Parathyroid adenoma (tissue), 2 donors: ENCODE measurements around the gene ZNF440.
"Not testable (repeated sequence)": the region's sequence is repeated elsewhere in the genome, so short reads cannot be mapped to it uniquely, and the experiment has no call there.

Experiments
- H2AFZ ChIP-seq: fragments of 300-600 bp; sonication (generic); one replicate; pipeline ENCODE4 v1.7.0; 2017; ENCODE audit warnings: antibody characterized with exemption, mild to moderate bottlenecking
- H3K27ac ChIP-seq: fragments of 300-600 bp; sonication (generic); one replicate; pipeline ENCODE4 v1.7.0; 2017
- H3K27me3 ChIP-seq: fragments of 300-600 bp; sonication (generic); one replicate; pipeline ENCODE4 v1.7.0; 2017; ENCODE audit warnings: low read length; ENCODE audit not compliant: control insufficient read depth, insufficient read depth
- H3K36me3 ChIP-seq: fragments of 300-600 bp; sonication (generic); one replicate; pipeline ENCODE4 v1.7.0; 2017; ENCODE audit warnings: low read length; ENCODE audit not compliant: control insufficient read depth, insufficient read depth
- H3K4me1 ChIP-seq: fragments of 300-600 bp; sonication (generic); one replicate; pipeline ENCODE4 v1.7.0; 2017; ENCODE audit warnings: control low read depth
- H3K4me2 ChIP-seq: fragments of 300-600 bp; sonication (generic); one replicate; pipeline ENCODE4 v1.7.0; 2017; ENCODE audit warnings: low read length
- H3K4me3 ChIP-seq: fragments of 300-600 bp; sonication (generic); one replicate; pipeline ENCODE4 v1.7.0; 2017; ENCODE audit warnings: low read depth, low read length
- H3K79me2 ChIP-seq: fragments of 300-600 bp; sonication (generic); one replicate; pipeline ENCODE4 v1.7.0; 2017; ENCODE audit warnings: control low read depth
- H3K9ac ChIP-seq: fragments of 300-600 bp; sonication (generic); one replicate; pipeline ENCODE4 v1.7.0; 2017; ENCODE audit warnings: mild to moderate bottlenecking
- H3K9me3 ChIP-seq: fragments of 300-600 bp; sonication (generic); one replicate; pipeline ENCODE4 v1.7.0; 2017; ENCODE audit warnings: low read length; ENCODE audit not compliant: control insufficient read depth
- CTCF ChIP-seq: fragments of 300-600 bp; sonication (generic); IDR thresholded peaks from one replicate; pipeline ENCODE4 v1.7.0; 2017; ENCODE audit warnings: antibody characterized with exemption, mild to moderate bottlenecking
- donor health status: primary hyperparathyroidism.

Gene ZNF440

GRCh38 chr19:11828957-11829876 lies 15.1 kb downstream of the ZNF440 start:
- TF ChIP-seq CTCF: peak; percentile 40
- Histone ChIP-seq H3K79me2 (peaks cover 52% of the 10 kb centered on the region), H3K36me3 (peaks cover 19% of the 10 kb centered on the region)
- not testable (repeated sequence) for H3K9ac ChIP-seq, H3K4me3 ChIP-seq, H3K9me3 ChIP-seq, H2AFZ ChIP-seq, H3K27me3 ChIP-seq, H3K4me1 ChIP-seq, H3K4me2 ChIP-seq, H3K27ac ChIP-seq

- no peaks in the 10 kb centered on the region for H3K9me3 ChIP-seq
- no peak overlapping the region for H3K4me3 ChIP-seq
- no peak for TF ChIP-seq CTCF
These were observed 18.3 kb downstream of the ZNF440 start for GRCh38 chr19:11832253-11832912.

GRCh38 chr19:11833541-11833940 lies 19.5 kb downstream of the ZNF440 start:
- H3K27me3 ChIP-seq: no peaks in the 10 kb centered on the region
- no peak overlapping the region for H3K4me2 ChIP-seq
- no peak overlapping the region for H3K4me3 ChIP-seq
- peaks cover 25% of the 10 kb centered on the region for H3K79me2 ChIP-seq
- no peak for TF ChIP-seq CTCF
- no peak overlapping the region for H3K9ac ChIP-seq
- peaks cover 19% of the 10 kb centered on the region for H3K36me3 ChIP-seq
- H3K27ac ChIP-seq: no peak overlapping the region
- no peaks in the 10 kb centered on the region for H3K4me1 ChIP-seq
- no peak overlapping the region for H2AFZ ChIP-seq
- no peaks in the 10 kb centered on the region for H3K9me3 ChIP-seq

More at GRCh38 chr19:11832253-11832912, 18.3 kb downstream of the ZNF440 start:
- Histone ChIP-seq H3K9ac (no peak overlapping the region), H3K79me2 (peaks cover 34% of the 10 kb centered on the region), H3K4me2 (no peak overlapping the region), H3K27me3 (no peaks in the 10 kb centered on the region), H3K36me3 (peaks cover 19% of the 10 kb centered on the region), H2AFZ (no peak overlapping the region), H3K4me1 (peaks cover 4% of the 10 kb centered on the region), H3K27ac (no peak overlapping the region)

- H3K4me1 ChIP-seq: not testable (repeated sequence)
These were observed 21.6 kb downstream of the ZNF440 start for GRCh38 chr19:11835626-11836066.

GRCh38 chr19:11843722-11844121 lies 29.6 kb downstream of the ZNF440 start:
- TF ChIP-seq CTCF: no peak

More at GRCh38 chr19:11835626-11836066, 21.6 kb downstream of the ZNF440 start:
- not testable (repeated sequence) for H3K27ac ChIP-seq, H3K4me2 ChIP-seq, H3K27me3 ChIP-seq, H2AFZ ChIP-seq, H3K9ac ChIP-seq, H3K9me3 ChIP-seq, H3K79me2 ChIP-seq, H3K4me3 ChIP-seq
- peaks cover 19% of the 10 kb centered on the region for H3K36me3 ChIP-seq

GRCh38 chr19:11847615-11848014 lies 33.5 kb downstream of the ZNF440 start:
- not testable (repeated sequence) for H3K4me3 ChIP-seq, H3K36me3 ChIP-seq, H3K4me2 ChIP-seq, H3K9me3 ChIP-seq, H3K9ac ChIP-seq, H3K79me2 ChIP-seq, H3K27me3 ChIP-seq, H3K27ac ChIP-seq, H2AFZ ChIP-seq
- H3K4me1 ChIP-seq: peaks cover 16% of the 10 kb centered on the region

More at GRCh38 chr19:11843722-11844121, 29.6 kb downstream of the ZNF440 start:
- Histone ChIP-seq H3K9ac (no peak overlapping the region), H3K4me3 (no peak overlapping the region), H3K9me3 (no peaks in the 10 kb centered on the region), H2AFZ (peak overlapping the region; percentile 51), H3K27me3 (no peaks in the 10 kb centered on the region), H3K79me2 (no peaks in the 10 kb centered on the region), H3K4me2 (peak overlapping the region; percentile 59), H3K27ac (peak overlapping the region; percentile 71), H3K4me1 (peaks cover 16% of the 10 kb centered on the region), H3K36me3 (no peaks in the 10 kb centered on the region)
